Erythroblast (primary cell): ENCODE measurements around the gene RNF4.

Experiments used
- GATA1 ChIP-seq: IDR thresholded peaks from 2 replicates; pipeline ENCODE4 v1.6.1; 2011; ENCODE audit warnings: low read depth, mild to moderate bottlenecking, control low read depth, low read length, moderate library complexity
- POLR2A ChIP-seq: IDR thresholded peaks from 2 replicates; pipeline ENCODE4 v1.6.1; 2011; ENCODE audit warnings: mild to moderate bottlenecking, low read length

- no peak for TF ChIP-seq POLR2A
- no peak for TF ChIP-seq GATA1
Measured at GRCh38 chr4:2497324-2497723, 28.4 kb downstream of the RNF4 start.
